Adipocyte (in vitro differentiated cells): ENCODE measurements around the gene NRAP.

ENCODE experiments used
- DNase-seq: peaks from one replicate; pipeline ENCODE4 v3.0.0-alpha.2; 2015; ENCODE audit warnings: low read depth
- H3K27me3 ChIP-seq: replicated peaks from 2 replicates; pipeline ENCODE4 v1.7.0; 2013; ENCODE audit warnings: mild to moderate bottlenecking, low read length, moderate library complexity; ENCODE audit not compliant: control insufficient read depth, insufficient read depth
- H3K36me3 ChIP-seq: 2 replicates; pipeline ENCODE4 v1.7.0; 2013; ENCODE audit warnings: low read length, mild to moderate bottlenecking, moderate library complexity; ENCODE audit not compliant: control insufficient read depth, insufficient read depth, severe bottlenecking
- H3K4me1 ChIP-seq: 2 replicates; pipeline ENCODE4 v1.7.0; 2013; ENCODE audit warnings: mild to moderate bottlenecking, low read length, moderate library complexity; ENCODE audit not compliant: control insufficient read depth, insufficient read depth
- H3K4me3 ChIP-seq: 2 replicates; pipeline ENCODE4 v1.7.0; 2013; ENCODE audit warnings: mild to moderate bottlenecking, low read length, moderate library complexity
- H3K9ac ChIP-seq: 2 replicates; pipeline ENCODE4 v1.7.0; 2013; ENCODE audit warnings: mild to moderate bottlenecking, low read length, moderate library complexity
- H3K9me3 ChIP-seq: 2 replicates; pipeline ENCODE4 v1.7.0; 2013; ENCODE audit warnings: mild to moderate bottlenecking, low read length, moderate library complexity; ENCODE audit not compliant: control insufficient read depth

Gene NRAP

DNA sequence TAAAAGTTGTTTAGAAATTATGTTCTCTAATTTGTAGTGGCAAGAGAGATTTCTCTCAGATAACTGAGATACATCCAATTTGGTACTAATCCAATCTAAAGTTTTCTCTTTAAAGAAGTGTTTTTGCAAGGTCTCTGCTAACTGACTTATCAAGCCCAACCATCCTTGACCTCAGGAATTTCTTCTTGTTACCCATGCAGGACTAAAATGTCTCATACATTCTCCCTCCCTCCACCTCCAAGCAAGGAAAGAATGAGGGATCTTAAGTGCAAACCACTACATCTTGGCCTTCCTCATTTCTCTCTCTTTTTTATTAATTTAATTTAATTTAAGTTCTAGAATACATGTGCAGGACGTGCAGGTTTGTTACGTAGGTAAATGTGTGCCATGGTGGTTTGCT, 12.8 kb downstream of the NRAP start:
- Histone ChIP-seq H3K4me3 (no peak overlapping the region), H3K36me3 (no peaks in the 10 kb centered on the region), H3K27me3 (peaks cover 4% of the 10 kb centered on the region)

GRCh38 chr10:113650172-113650571, 13.7 kb downstream of the NRAP start:
- DNase-seq, result no peak
- H3K4me1 ChIP-seq, result peaks cover 16% of the 10 kb centered on the region

More for the DNA sequence above, 12.8 kb downstream of the NRAP start:
- no peak for DNase-seq
- peaks cover 12% of the 10 kb centered on the region for H3K4me1 ChIP-seq
- no peak overlapping the region for H3K9ac ChIP-seq
- no peaks in the 10 kb centered on the region for H3K9me3 ChIP-seq

DNA sequence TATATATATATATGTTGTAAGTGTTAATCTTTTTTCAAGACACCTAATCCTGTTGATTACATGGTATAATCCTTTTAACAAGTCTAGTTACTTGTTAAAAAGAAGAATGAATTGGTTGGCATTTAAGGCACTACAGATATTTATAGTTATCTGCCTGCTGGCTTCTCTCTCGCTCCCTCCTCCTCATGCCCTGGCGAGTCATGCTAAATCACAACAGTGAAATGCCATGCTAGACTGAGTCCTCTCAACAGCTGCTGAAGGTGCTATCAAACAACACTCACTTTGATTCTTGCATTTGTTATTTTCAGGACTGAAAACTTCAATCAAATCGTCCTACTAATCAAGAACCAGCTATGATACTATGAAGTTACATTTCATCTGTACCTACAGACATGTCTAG, 15.4 kb downstream of the NRAP start:
- no peaks in the 10 kb centered on the region for H3K36me3 ChIP-seq
- no peaks in the 10 kb centered on the region for H3K9me3 ChIP-seq
- peaks cover 30% of the 10 kb centered on the region for H3K4me1 ChIP-seq
- H3K4me3 ChIP-seq, result no peak overlapping the region
- DNase-seq, result peak; percentile 6
- H3K27me3 ChIP-seq, result no peaks in the 10 kb centered on the region
- no peak overlapping the region for H3K9ac ChIP-seq

More at GRCh38 chr10:113650172-113650571, 13.7 kb downstream of the NRAP start:
- H3K36me3 ChIP-seq, result no peaks in the 10 kb centered on the region
- no peak overlapping the region for H3K9ac ChIP-seq
- no peak overlapping the region for H3K4me3 ChIP-seq
- no peaks in the 10 kb centered on the region for H3K9me3 ChIP-seq
- peaks cover 4% of the 10 kb centered on the region for H3K27me3 ChIP-seq

DNA sequence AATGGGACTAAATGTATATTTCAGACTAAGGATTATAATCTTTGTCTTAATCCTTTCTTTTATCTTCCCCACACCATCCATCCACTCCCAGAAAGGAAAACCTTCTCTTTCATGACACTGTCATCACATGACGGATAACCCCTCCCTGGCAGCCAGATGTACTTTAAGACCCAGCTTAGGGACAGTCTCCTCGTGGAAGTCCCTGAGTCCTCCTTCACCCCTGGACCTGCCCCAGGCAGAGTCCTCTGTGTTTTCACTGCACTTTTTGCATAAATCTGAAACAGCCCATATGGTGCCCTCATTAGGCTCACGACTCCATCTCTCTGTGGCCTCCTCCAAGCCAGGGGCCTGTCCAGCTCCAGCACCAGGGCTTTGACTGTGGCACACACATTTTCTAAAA, 16.0 kb downstream of the NRAP start:
- H3K4me1 ChIP-seq, result peaks cover 30% of the 10 kb centered on the region
- H3K27me3 ChIP-seq, result no peaks in the 10 kb centered on the region
- no peak overlapping the region for H3K4me3 ChIP-seq
- no peaks in the 10 kb centered on the region for H3K36me3 ChIP-seq
- DNase-seq, result no peak
- H3K9ac ChIP-seq, result no peak overlapping the region
- H3K9me3 ChIP-seq, result no peaks in the 10 kb centered on the region

DNA sequence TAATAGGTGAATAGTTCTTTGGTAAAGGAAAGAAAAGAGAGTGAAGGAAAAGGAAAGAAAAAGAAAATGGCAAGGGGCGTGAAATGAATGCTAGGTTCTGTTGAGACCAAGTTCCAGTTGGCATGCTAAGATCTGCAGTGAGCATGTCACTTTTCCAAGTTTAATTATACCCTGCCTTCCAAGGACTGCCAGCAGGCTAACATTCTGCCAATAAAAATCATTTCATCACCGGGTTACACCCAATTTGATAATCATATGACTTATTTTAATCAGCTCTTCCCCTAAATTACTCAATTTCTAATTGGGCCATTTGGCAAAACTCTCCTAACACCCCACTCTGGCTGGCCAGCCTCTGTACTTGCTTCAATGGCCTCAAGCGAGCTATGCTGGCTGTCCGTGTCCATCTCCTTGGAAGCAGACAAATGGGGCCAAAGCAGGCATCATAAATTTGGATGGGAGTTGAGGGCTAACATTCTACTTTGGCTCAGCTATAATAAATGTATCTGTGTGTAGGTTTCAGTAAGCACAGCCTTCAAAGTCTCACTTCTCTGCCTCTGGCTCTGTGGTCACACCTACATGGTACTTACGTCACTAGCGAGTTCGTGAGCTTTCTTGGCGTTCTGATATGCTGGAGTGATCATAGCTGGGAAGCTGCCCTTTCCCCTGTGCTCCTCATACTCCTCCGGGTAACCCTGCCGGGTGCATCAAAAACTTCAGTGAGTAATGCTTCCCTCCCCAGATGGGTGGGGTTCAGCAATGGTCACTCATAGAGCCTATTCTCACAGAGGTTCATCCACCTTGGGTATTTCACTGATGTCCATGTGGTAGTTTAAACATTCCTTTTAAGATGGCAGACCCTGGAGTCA, 17.3 kb downstream of the NRAP start:
- DNase-seq, result no peak
- Histone ChIP-seq H3K27me3 (no peaks in the 10 kb centered on the region), H3K36me3 (no peaks in the 10 kb centered on the region), H3K4me1 (peaks cover 30% of the 10 kb centered on the region), H3K9ac (no peak overlapping the region), H3K4me3 (no peak overlapping the region), H3K9me3 (no peaks in the 10 kb centered on the region)

GRCh38 chr10:113644185-113645120, 19.4 kb downstream of the NRAP start:
- no peaks in the 10 kb centered on the region for H3K9me3 ChIP-seq
- H3K9ac ChIP-seq, result no peak overlapping the region
- H3K4me1 ChIP-seq, result peaks cover 30% of the 10 kb centered on the region
- peak; percentile 11 for DNase-seq
- no peaks in the 10 kb centered on the region for H3K36me3 ChIP-seq
- H3K27me3 ChIP-seq, result no peaks in the 10 kb centered on the region
- no peak overlapping the region for H3K4me3 ChIP-seq

DNA sequence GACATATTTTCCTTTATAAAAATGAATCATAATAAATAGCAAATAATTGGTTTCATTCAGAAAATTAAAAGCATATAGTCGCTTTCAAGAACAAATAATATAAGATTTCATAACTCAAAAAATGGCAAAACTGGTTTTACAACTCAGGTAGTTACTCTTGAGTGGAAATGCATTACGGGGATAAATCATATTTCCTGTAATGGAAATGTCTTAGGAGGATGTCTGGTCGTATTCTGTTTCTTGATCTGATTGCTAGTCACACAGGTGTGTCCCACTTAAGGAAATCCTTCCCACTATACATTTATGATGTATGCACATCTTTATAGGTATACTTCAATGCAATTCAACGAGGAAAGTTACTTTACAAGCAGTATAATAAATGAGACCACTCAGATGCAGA, 20.7 kb downstream of the NRAP start:
- H3K27me3 ChIP-seq, result no peaks in the 10 kb centered on the region
- no peak overlapping the region for H3K4me3 ChIP-seq
- no peaks in the 10 kb centered on the region for H3K9me3 ChIP-seq
- peaks cover 30% of the 10 kb centered on the region for H3K4me1 ChIP-seq
- H3K9ac ChIP-seq, result no peak overlapping the region
- no peaks in the 10 kb centered on the region for H3K36me3 ChIP-seq
- DNase-seq, result no peak

DNA sequence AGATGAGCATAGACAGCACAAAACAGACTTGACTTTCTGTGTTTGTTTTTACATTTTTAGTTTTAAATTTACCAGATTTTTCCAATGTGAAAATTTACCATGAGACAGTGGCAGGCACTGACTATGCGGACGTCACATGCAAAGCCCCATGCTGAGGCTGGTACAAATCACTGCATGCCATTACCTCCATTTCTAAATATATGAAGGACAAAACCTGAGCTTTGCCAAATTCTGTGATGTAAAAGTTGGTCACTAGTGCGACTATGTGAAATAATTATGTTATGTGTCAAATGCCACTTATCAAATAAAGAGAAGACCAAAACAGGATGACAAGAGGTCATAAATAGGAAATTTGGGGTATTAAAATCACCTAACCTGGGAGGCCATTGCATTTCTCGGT, 22.1 kb downstream of the NRAP start:
- no peak overlapping the region for H3K9ac ChIP-seq
- no peaks in the 10 kb centered on the region for H3K27me3 ChIP-seq
- H3K4me3 ChIP-seq, result no peak overlapping the region
- H3K4me1 ChIP-seq, result peaks cover 25% of the 10 kb centered on the region
- H3K9me3 ChIP-seq, result no peaks in the 10 kb centered on the region
- H3K36me3 ChIP-seq, result no peaks in the 10 kb centered on the region
- no peak for DNase-seq

DNA sequence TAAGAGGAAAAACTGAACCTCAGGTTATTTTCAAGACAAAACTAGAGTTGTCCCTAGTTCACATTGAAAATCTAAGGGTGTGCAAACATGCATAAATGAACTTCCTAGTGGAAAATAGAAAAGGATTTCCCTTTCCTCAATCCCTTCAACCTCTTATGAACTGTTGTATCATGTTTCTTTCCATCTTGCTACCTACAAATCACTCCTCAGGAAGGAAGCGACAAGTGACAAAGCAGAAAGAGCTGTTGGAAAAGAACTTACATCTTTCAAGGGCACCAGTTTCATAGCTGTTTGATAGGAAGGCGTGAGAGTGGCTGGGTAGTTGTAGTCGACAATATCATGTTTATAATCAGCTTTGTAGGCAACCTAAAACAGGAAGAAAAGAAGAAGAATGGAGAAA, 23.9 kb downstream of the NRAP start:
- Histone ChIP-seq H3K9ac (no peak overlapping the region), H3K4me1 (peaks cover 12% of the 10 kb centered on the region), H3K27me3 (no peaks in the 10 kb centered on the region), H3K4me3 (no peak overlapping the region), H3K36me3 (no peaks in the 10 kb centered on the region), H3K9me3 (no peaks in the 10 kb centered on the region)
- DNase-seq, result no peak

- Histone ChIP-seq H3K27me3 (peaks cover 5% of the 10 kb centered on the region), H3K4me3 (no peak overlapping the region), H3K4me1 (peaks cover 10% of the 10 kb centered on the region), H3K9ac (no peak overlapping the region), H3K36me3 (no peaks in the 10 kb centered on the region), H3K9me3 (peaks cover 7% of the 10 kb centered on the region)
- DNase-seq, result no peak
Observed at GRCh38 chr10:113631684-113632367, 32.0 kb downstream of the NRAP start.
